VCaP (cell line): Measurements from ENCODE around the gene TBC1D22A.

Experiments used
- H3K27ac ChIP-seq: fragments of 450-650 bp; 2 replicates; pipeline ENCODE4 v1.5.1; 2017
- CTCF ChIP-seq: fragments of 450-650 bp; conservative IDR thresholded peaks from 2 replicates; pipeline ENCODE4 v1.5.1; 2017; ENCODE audit warnings: mild to moderate bottlenecking, moderate library complexity

The TBC1D22A gene

GRCh38 chr22:46951350-46951749 lies 188.9 kb downstream of the TBC1D22A start:
- H3K27ac ChIP-seq, result no peak overlapping the region
- TF ChIP-seq CTCF, result no peak

- TF ChIP-seq CTCF, result no peak
- H3K27ac ChIP-seq, result no peak overlapping the region
These were observed 189.5 kb downstream of the TBC1D22A start for GRCh38 chr22:46951973-46952372.

GRCh38 chr22:46953968-46954765 lies 191.7 kb downstream of the TBC1D22A start:
- H3K27ac ChIP-seq, result no peak overlapping the region
- no peak for TF ChIP-seq CTCF

- TF ChIP-seq CTCF, result no peak
- no peak overlapping the region for H3K27ac ChIP-seq
These were observed 192.3 kb downstream of the TBC1D22A start for GRCh38 chr22:46954781-46955180.

GRCh38 chr22:46956498-46957215 lies 194.2 kb downstream of the TBC1D22A start:
- no peak overlapping the region for H3K27ac ChIP-seq
- no peak for TF ChIP-seq CTCF

- no peak overlapping the region for H3K27ac ChIP-seq
- no peak for TF ChIP-seq CTCF
These were observed 195.1 kb downstream of the TBC1D22A start for GRCh38 chr22:46957521-46957920.

GRCh38 chr22:46958191-46958590 lies 195.7 kb downstream of the TBC1D22A start:
- TF ChIP-seq CTCF, result no peak
- H3K27ac ChIP-seq, result no peak overlapping the region
